A673 (cell line): ENCODE data around the gene SDHA.

Experiments
- CTCF ChIP-seq: fragments of 300-800, 200-600 bp; sonication (generic); conservative IDR thresholded peaks from 2 replicates; pipeline ENCODE4 v1.5.1; 2017; ENCODE audit warnings: low read depth, mild to moderate bottlenecking, antibody characterized with exemption, low read length, moderate library complexity, mixed read lengths
- EZH2 ChIP-seq: fragments of 200-600 bp; sonication (generic); IDR thresholded peaks from 2 replicates; pipeline ENCODE4 v1.6.1; 2017; ENCODE audit warnings: borderline replicate concordance, low read depth, mild to moderate bottlenecking, mixed read lengths, antibody characterized with exemption, low read length; ENCODE audit not compliant: poor library complexity, severe bottlenecking

DNA sequence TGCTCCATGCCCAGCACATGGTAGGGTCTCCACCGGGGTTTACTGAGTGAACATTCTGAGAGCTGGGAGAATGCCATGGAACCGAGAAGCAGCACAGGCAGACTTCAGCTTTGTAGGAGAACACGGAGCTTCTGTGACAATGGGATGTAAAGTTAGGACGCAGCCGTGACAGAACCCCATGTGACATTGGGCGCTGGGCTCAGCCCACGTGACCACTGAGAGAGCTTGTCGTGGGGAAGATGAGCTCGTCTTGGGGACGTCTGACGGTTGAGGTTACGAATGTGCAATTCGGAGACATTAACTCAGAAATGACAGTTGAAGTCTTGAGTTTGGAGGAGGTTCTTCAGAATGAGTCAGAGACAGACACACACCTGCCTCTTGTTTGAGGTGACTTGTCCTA is 13.5 kb downstream of the SDHA start:
- no peak for TF ChIP-seq CTCF
- no peak for TF ChIP-seq EZH2
